ENCODE measurements around the gene STC2.

Gene STC2

GRCh38 chr5:173278641-173279040, 49.6 kb downstream of the STC2 start:
- H3K4me2 ChIP-seq, result no peak overlapping the region
- H3K4me1 ChIP-seq (ENCODE audit: low read depth, poor library complexity, severe bottlenecking), result no peaks in the 10 kb centered on the region
- TF ChIP-seq CTCF (conservative IDR thresholded peaks at IDR 0.05; ENCODE audit: low read depth, low read length), result no peak
- no peaks in the 10 kb centered on the region for H3K36me3 ChIP-seq (ENCODE audit: insufficient read depth)
- no peaks in the 10 kb centered on the region for H4K20me1 ChIP-seq (ENCODE audit: insufficient read depth)
- no peak overlapping the region for H3K27ac ChIP-seq
- H2AFZ ChIP-seq (ENCODE audit: low read depth), result no peak overlapping the region
- no peaks in the 10 kb centered on the region for H3K27me3 ChIP-seq (ENCODE audit: insufficient read depth, low read depth)
- no peak overlapping the region for H3K9ac ChIP-seq
- no peaks in the 10 kb centered on the region for H3K79me2 ChIP-seq (ENCODE audit: insufficient read depth, low read depth)
- H3K4me3 ChIP-seq (IDR thresholded peaks at IDR 0.05; ENCODE audit: insufficient read depth, low read depth, low read length), result no peak overlapping the region

GRCh38 chr5:173278172-173278571, 50.0 kb downstream of the STC2 start:
- Histone ChIP-seq H3K79me2 (ENCODE audit: insufficient read depth, low read depth) (no peaks in the 10 kb centered on the region), H3K27ac (no peak overlapping the region), H4K20me1 (ENCODE audit: insufficient read depth) (no peaks in the 10 kb centered on the region), H3K36me3 (ENCODE audit: insufficient read depth) (no peaks in the 10 kb centered on the region), H3K4me3 (IDR thresholded peaks at IDR 0.05; ENCODE audit: insufficient read depth, low read depth, low read length) (no peak overlapping the region), H3K4me2 (no peak overlapping the region), H3K4me1 (ENCODE audit: low read depth, poor library complexity, severe bottlenecking) (no peaks in the 10 kb centered on the region), H3K9ac (no peak overlapping the region), H3K27me3 (ENCODE audit: insufficient read depth, low read depth) (no peaks in the 10 kb centered on the region), H2AFZ (ENCODE audit: low read depth) (no peak overlapping the region)
- no peak for TF ChIP-seq CTCF (conservative IDR thresholded peaks at IDR 0.05; ENCODE audit: low read depth, low read length)

GRCh38 chr5:173274771-173275170, 53.4 kb downstream of the STC2 start:
- no peaks in the 10 kb centered on the region for H3K4me1 ChIP-seq (ENCODE audit: low read depth, poor library complexity, severe bottlenecking)
- no peaks in the 10 kb centered on the region for H4K20me1 ChIP-seq (ENCODE audit: insufficient read depth)
- no peak overlapping the region for H3K27ac ChIP-seq
- H2AFZ ChIP-seq (ENCODE audit: low read depth), result no peak overlapping the region
- H3K4me3 ChIP-seq (IDR thresholded peaks at IDR 0.05; ENCODE audit: insufficient read depth, low read depth, low read length), result no peak overlapping the region
- H3K27me3 ChIP-seq (ENCODE audit: insufficient read depth, low read depth), result no peaks in the 10 kb centered on the region
- no peak for TF ChIP-seq CTCF (conservative IDR thresholded peaks at IDR 0.05; ENCODE audit: low read depth, low read length)
- H3K4me2 ChIP-seq, result no peak overlapping the region
- no peaks in the 10 kb centered on the region for H3K79me2 ChIP-seq (ENCODE audit: insufficient read depth, low read depth)
- no peaks in the 10 kb centered on the region for H3K36me3 ChIP-seq (ENCODE audit: insufficient read depth)
- H3K9ac ChIP-seq, result no peak overlapping the region

- H3K4me2 ChIP-seq, result no peak overlapping the region
- H2AFZ ChIP-seq (ENCODE audit: low read depth), result no peak overlapping the region
- no peak overlapping the region for H3K9ac ChIP-seq
These were observed 56.8 kb downstream of the STC2 start for GRCh38 chr5:173271419-173271818.

More at GRCh38 chr5:173271419-173271818, 56.8 kb downstream of the STC2 start:
- H3K79me2 ChIP-seq (ENCODE audit: insufficient read depth, low read depth), result no peaks in the 10 kb centered on the region
- no peaks in the 10 kb centered on the region for H3K27me3 ChIP-seq (ENCODE audit: insufficient read depth, low read depth)
- no peaks in the 10 kb centered on the region for H4K20me1 ChIP-seq (ENCODE audit: insufficient read depth)
- no peaks in the 10 kb centered on the region for H3K4me1 ChIP-seq (ENCODE audit: low read depth, poor library complexity, severe bottlenecking)
- H3K27ac ChIP-seq, result no peak overlapping the region
- no peaks in the 10 kb centered on the region for H3K36me3 ChIP-seq (ENCODE audit: insufficient read depth)
- H3K4me3 ChIP-seq (IDR thresholded peaks at IDR 0.05; ENCODE audit: insufficient read depth, low read depth, low read length), result no peak overlapping the region
- TF ChIP-seq CTCF (conservative IDR thresholded peaks at IDR 0.05; ENCODE audit: low read depth, low read length), result no peak

Measured in KMS-11 (cell line).